ENCODE results near the gene MPDU1.
"Not testable (repeated sequence)": the region's sequence is repeated elsewhere in the genome, so short reads cannot be mapped to it uniquely, and the experiment has no call there.

The MPDU1 gene

DNA sequence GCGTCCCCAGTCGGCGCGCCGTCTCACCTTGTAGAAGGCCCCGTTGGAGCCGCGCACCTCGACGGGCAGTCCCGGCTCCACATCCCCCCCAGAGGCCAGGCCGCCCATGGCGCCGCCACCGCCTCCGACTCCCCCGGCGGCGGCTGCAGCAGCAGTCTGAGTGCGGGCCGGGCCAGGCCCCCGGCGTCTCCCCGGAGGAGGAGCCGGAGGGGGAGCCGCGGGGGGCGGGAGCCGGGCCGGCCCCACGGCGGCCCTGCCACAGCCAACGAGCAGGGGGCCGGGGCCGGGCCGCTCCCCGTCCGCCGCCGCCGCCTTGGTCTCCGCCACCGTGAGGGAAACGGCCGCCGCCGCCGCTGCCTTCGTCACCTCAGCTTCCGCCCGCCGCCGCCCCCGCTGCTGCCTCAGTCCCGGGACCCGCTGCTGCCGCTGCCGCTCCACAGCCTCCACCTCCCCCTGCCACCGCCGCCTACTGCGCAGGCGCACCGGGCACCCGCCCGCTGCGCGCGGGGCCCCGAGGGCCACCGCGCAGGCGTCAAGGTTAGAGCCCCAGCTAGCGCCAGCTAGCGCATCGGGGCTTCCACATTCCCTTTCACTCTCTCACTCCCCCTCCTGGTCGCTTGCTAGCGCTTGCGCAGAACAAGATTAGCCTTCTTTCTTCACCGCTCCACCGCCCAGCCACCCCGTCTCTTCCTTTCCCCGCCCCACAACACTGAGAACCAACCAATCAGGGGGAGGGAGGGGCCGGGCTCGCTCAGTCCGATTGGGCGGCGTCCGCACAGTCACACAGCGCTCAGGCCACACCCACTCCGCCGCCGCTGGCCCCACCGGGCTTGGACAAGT, 31.0 kb downstream of the MPDU1 start, which contains the start of gene FXR2:
Gene FXR2, minus strand, starts transcription at position 473 of the 840 bp plus-strand sequence. Its CDS starts 365 bp downstream, at position 108.
- DNase-seq (ENCODE audit: low read depth in 2 of 3, low spot score in 2 of 3): peak; percentile 94 to 100 (median 95)

DNA sequence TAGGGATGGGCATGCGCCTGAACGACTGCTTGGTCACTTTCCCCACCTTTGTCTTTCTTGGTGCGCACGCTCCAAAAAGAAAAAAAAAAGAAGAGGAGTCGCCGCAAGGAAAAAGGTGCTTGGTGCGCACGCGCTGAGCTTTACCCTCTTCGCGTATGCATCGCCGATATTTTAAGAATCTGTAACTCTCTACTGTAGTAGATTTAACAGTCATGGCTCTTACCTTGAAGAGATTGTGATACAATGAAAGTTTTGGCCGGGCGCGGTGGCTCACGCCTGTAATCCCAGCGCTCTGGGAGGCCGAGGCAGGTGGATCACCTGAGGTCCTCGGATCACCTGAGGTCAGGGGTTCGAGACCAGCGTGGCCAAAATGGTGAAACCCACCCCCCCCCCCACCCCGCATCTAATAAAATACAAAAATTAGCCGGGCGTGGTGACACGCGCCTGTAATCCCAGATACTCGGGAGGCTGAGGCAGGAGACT, 31.7 kb downstream of the MPDU1 start:
- no peak for DNase-seq (ENCODE audit: low read depth in 2 of 3, low spot score in 2 of 3)

DNA sequence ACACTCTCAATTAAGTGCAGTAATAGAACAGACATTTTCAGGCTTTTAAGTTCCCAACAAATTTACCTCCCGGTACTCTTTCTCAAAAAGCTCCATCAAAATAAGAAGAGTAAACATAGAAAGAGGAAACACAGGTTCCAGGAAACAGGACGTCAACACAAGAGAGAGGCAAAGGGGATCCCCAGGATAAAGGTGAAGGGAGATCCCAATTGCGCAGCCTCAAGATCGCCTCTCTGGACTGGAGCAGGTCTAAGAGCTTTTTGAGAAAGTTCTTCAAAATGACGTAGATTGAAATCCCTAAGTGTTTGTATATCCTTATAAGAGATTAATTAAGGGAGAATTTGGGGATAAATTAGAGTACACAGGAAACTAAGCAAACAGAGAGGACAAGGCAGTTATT, 35.0 kb downstream of the MPDU1 start:
- DNase-seq (ENCODE audit: low read depth in 2 of 3, low spot score in 2 of 3): no peak

DNA sequence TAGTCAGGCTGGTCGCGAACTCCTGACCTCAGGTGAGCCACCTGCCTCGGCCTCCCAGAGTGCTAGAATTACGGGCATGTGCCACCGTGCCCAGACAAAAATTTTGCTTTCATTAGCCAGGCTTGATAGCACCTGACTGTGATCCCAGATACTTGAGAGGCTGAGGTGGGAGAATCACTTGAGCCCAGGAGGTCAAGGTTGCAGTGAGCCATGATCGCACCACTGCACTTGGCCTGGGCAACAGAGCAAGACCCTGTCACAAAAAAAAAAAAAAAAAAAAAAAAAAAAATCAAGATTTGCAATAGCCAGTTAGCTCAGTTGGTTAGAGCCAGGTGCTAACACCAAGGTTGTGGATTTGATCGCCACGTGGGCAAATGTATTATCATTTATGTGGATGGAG, 37.2 kb downstream of the MPDU1 start:
- no peak for DNase-seq (ENCODE audit: low read depth in 2 of 3, low spot score in 2 of 3)

DNA sequence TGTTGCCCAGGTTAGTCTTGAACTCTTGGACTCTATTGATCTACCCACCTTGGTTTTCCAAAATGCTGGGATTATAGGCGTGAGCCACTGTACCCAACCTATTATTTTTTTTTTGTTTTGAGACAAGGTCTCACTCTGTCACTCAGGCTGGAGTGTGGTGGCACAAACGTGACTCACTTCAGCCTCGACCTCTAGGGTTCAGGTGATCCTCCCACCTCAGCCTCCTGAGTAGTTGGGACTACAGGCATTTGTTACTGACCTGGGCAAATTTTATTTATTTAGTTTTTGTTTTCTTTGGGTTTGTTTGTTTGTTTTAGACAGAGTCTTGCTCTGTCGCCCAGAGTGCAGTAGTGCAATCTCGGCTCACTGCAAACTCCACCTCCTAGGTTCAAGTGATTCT, 40.0 kb downstream of the MPDU1 start:
- DNase-seq (ENCODE audit: low read depth in 2 of 3, low spot score in 2 of 3): no peak

DNA sequence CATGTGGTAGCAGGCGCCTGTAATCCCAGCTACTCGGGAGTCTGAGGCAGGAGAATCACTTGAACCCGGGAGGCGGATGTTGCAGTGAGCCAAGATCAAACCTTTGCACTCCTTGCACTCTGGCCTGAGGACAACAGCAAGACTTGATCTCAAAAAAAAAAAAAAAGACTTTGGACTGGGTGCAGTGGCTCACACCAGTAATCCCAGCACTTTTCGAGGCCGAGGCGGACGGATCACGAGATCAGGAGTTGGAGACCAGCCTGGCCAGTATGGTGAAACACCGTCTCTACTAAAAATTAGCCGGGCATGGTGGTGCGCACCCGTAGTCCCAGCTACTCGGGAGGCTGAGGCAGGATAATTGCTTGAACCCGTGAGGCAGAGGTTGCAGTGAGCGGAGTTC, 42.1 kb downstream of the MPDU1 start:
- DNase-seq (ENCODE audit: low read depth in 2 of 3, low spot score in 2 of 3): not testable (repeated sequence)

DNA sequence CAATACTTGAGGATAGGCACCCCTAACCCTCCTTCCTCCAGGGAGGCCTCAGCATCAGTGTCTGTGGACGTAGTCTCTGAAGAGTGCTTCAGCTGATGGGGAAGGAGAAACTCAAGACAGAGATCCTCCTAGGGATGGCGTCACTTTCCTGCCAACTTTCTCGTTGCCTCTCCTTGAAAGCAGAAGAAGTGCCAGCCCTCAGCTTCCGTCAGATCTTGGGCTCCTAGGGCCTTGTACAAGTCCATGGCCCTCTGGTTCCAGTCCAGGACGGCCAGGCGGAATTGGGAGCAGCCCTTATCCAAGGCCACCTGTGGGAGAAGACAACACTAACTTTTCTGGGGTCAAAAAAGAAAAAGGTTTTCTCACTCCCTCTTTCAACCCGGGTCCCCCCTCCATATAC, 42.7 kb downstream of the MPDU1 start:
- no peak for DNase-seq (ENCODE audit: low read depth in 2 of 3, low spot score in 2 of 3)

DNA sequence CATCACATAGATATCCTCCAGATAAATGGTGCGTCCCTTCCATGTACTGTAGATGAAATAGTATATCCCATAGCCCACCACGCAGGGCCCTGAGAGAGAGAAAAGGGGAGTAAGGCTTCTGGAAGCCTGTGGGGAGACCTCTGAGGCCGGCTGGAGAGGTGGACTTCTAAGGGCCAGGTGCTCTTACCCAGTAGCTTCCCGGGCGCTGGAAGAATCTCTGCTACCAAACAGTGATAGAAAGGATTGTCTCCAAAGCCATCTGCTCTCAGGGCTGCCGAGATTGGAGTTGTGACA, 43.3 kb downstream of the MPDU1 start:
- no peak for DNase-seq (ENCODE audit: low read depth in 2 of 3, low spot score in 2 of 3)

DNA sequence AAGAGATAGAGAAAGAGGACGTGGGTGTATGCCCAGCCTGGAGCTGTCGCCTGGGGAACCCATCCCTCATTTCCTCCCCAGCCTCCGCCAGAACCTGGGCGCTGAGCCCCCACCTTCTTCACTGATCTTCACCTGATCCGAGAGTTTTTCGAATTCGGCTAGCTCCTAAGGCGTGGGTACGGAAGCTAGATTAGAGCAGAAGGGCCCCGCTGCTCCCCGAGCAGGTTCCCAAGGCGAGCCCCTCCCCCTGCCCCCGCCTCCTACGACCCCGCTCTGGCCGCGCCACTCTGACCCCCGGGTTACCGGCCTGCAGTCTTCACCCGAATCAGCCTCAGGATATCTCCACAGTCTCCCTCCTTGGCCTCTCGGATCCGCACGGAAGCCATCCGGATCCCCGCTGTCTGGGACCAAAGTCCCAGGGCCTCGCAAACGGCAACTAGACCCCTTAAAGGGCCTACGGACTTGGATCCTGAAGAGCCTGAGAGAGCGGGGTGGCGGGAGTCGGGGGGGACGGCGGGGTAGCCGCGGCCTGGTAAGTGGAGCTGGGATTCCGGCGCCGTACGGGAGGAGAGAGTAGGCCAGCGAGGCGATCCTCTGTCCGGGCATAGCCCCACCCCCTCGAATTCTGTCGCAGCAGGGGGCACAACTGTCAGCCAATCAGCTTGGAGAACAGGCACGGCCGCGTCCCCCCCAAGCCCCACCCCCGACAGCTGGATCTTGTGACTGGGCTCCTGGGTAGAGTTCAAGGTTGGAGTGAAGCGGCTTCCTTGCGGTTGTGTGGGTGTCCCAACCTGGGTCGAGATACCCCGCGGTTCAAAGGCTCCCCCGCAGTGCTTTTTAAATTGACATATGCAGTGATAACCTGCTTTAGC, 43.8 kb downstream of the MPDU1 start, which contains the start of gene SAT2:
Gene SAT2, minus strand, starts transcription at position 572 of the 872 bp plus-strand sequence. Its CDS starts 186 bp downstream, at position 386.
- DNase-seq (ENCODE audit: low read depth in 2 of 3, low spot score in 2 of 3): peak; percentile 61 to 69 (median 63)

DNA sequence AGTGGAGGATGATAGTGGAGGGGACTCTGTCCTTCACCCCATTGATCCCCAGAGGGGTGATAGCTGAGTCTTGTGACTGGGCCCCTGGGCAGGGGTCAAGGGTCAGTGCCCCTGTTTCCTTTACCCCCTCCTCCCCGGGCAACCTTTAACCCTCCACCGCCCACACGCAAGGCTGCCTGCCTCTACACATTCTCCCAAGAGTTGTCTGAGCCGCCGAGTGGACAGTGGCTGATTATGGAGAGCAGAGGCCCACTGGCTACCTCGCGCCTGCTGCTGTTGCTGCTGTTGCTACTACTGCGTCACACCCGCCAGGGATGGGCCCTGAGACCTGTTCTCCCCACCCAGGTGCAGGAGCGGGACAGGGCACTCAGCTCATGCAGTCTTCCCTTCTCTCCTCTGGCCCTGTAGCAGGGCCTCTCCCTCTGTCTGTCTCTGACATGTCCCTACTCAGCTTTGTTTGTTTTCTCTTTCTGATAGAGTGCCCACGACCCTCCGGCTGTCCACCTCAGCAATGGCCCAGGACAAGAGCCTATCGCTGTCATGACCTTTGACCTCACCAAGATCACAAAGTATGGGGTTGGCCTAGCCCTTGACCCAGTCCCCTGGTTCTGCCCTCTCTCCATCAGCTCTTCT, 46.4 kb downstream of the MPDU1 start, which contains the start of gene SHBG:
Gene SHBG, plus strand, starts transcription at position 197 of the 633 bp plus-strand sequence. Its CDS starts 38 bp downstream, at position 235.
- no peak for DNase-seq (ENCODE audit: low read depth in 2 of 3, low spot score in 2 of 3)

DNA sequence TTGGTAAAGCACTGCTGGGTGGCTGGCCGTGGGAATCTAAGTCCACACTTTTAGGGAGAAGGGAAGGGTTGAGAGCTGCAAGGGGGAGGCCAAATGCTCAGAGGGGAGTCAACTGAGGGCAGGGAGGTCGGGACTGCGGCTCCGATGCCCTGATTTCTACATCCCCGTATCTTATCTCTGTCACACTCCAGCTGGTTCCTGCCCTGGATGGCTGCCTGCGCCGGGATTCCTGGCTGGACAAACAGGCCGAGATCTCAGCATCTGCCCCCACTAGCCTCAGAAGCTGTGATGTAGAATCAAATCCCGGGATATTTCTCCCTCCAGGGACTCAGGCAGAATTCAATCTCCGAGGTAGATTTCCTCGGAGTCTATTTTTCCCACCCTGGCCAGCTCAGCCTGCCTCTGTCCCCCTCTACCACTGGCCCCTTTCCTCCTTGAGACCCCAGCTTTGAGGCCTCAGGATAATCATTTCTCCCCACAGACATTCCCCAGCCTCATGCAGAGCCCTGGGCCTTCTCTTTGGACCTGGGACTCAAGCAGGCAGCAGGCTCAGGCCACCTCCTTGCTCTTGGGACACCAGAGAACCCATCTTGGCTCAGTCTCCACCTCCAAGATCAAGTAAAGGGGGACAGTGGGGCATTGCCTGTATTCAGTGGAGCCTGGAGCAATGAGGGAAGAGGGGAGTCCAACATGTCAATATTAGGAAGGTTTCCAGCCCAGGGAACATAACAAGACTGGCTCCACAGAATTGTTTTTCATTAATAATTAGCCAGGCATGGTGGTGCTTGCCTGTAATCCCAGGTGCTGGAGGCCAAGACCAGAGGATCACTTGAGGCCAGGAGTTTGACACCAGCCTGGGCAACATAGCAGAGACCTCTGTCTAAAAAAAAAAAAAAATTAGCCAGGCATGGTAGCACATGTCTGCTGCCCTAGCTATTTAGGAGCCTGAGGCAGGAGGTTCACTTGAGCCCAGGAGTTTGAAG, 48.0 kb downstream of the MPDU1 start:
- DNase-seq (ENCODE audit: low read depth in 2 of 3, low spot score in 2 of 3): no peak

DNA sequence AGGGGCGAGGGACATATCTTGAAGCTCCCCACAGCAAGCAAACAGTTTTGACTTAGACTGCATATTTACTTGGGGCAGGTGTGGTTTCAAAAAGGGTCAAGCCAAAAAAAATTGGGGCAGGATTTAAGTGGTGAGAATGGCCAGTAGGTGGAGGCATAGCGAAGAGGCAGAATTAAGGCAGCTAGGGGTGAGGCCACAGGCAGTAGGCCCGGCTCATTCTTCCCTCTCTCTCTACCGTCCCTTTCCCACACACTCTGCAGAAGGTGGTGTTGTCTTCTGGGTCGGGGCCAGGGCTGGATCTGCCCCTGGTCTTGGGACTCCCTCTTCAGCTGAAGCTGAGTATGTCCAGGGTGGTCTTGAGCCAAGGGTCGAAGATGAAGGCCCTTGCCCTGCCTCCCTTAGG, 48.8 kb downstream of the MPDU1 start:
- DNase-seq (ENCODE audit: low read depth in 2 of 3, low spot score in 2 of 3): no peak

DNA sequence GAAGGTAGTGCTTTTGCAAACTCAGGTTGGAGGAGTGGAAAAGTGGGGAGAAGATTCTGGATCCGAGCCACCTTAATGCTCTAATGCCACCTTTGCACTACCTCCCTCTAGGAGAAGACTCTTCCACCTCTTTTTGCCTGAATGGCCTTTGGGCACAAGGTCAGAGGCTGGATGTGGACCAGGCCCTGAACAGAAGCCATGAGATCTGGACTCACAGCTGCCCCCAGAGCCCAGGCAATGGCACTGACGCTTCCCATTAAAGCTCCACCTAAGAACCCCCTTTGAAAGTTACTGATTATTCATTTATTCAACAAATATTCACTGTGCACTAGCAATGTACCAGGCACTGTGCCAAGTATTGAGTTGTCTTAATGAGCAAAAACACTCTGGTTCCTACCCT, 49.4 kb downstream of the MPDU1 start:
- DNase-seq (ENCODE audit: low read depth in 2 of 3, low spot score in 2 of 3): no peak

DNA sequence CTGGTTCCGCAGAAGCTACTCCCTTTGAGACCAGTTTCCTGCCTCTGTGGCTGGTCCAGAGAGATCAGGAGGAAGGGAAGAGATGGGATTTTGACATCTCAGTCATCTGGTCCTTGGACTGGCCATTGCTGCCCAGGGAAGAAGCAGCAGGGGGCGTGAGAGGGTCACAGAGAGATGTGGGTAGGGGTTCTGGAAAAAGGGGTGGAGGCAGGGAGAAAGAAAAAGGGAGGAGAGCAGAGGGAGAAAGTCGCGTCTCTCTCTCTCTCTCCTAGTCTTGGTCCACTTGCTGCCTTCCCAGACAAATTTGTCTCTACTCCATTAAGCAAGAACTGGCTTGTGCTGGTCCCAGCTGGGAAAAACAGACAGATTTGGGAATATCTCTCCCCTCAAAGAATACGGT, 50.7 kb downstream of the MPDU1 start:
- no peak for DNase-seq (ENCODE audit: low read depth in 2 of 3, low spot score in 2 of 3)

DNA sequence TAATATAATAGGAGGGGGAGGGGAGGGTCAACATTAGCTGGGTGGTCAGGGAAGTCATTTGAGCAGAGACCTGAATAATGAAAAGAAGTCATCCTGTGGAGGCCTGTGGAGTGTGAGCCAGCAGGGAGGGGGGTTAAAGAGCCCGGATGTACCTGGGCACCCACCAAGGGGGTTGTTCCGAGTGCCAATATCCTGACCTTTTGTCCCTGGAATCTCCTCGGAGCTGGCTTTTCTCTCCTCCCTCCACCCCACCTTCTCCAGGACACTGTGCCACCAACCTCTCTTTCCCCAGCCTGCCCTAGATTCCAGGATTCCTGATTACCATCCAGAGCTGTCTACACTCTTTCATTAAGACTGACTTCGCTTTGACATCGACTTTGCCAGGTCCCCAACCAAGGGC, 52.5 kb downstream of the MPDU1 start:
- DNase-seq (ENCODE audit: low read depth in 2 of 3, low spot score in 2 of 3): no peak

Measured in activated CD8-positive, alpha-beta memory T cell treated with anti-CD3 and anti-CD28 coated beads for 48 hours (primary cell).